Activated B cell treated with CpG ODN at 0.5 μM for 24 hours (primary cell): Measurements from ENCODE around the gene NCDN. TPM values are rescaled to one million over a fixed set of nuclear protein-coding genes. Genes with fewer than 3 reads are reported as not detected.

Experiments
- ATAC-seq: fragments of 200-7000 bp; cut with Tn5 transposase; one replicate; pipeline ENCODE4 v1.10.0; 2021; ENCODE audit warnings: low read depth, mild to moderate bottlenecking, moderate library complexity
- CTCF ChIA-PET: fragments of 350-600 bp; sonication (Branson Sonifier 250); formaldehyde crosslinking; loops from one replicate; lab custom pipeline; 2021; ENCODE audit warnings: antibody characterized with exemption; lab: Charles Lee
- POLR2A ChIA-PET: fragments of 350-600 bp; sonication (Branson Sonifier 250); formaldehyde crosslinking; loops from one replicate; lab custom pipeline; 2021; ENCODE audit warnings: antibody characterized with exemption; lab: Charles Lee
- DNase-seq: peaks from one replicate; pipeline ENCODE4 v3.0.0; 2022
- H3K27ac Mint-ChIP-seq: one replicate; pipeline ENCODE4 v1.8.0; 2020; ENCODE audit warnings: mixed read lengths
- H3K27me3 Mint-ChIP-seq: one replicate; pipeline ENCODE4 v1.8.0; 2021; ENCODE audit warnings: mixed read lengths
- H3K36me3 Mint-ChIP-seq: one replicate; pipeline ENCODE4 v1.8.0; 2021; ENCODE audit warnings: low read depth, mixed read lengths
- H3K4me1 Mint-ChIP-seq: one replicate; pipeline ENCODE4 v1.8.0; 2021; ENCODE audit warnings: mixed read lengths
- H3K4me3 Mint-ChIP-seq: one replicate; pipeline ENCODE4 v1.8.0; 2020; ENCODE audit warnings: mild to moderate bottlenecking, mixed read lengths
- H3K9me3 Mint-ChIP-seq: one replicate; pipeline ENCODE4 v1.8.0; 2020; ENCODE audit warnings: mixed read lengths
- intact Hi-C: fragments of 100-400 bp; cut with micrococcal nuclease; formaldehyde crosslinking; loops from one replicate; pipeline ENCODE4 v1.15.1; 2024
- total RNA-seq: library from RNA; stranded (reverse); gene quantifications from 2 replicates; pipeline ENCODE4 v1.2.3, GENCODE V29; 2022
- TF ChIP-seq, protein P1 (sequence below): fragments of 200-600 bp; IDR thresholded peaks from one replicate; pipeline ENCODE4 v1.8.0; 2022; ENCODE audit warnings: antibody characterized with exemption, mild to moderate bottlenecking

NCDN gene
- total RNA-seq, 1 donor from 2014 or later: 18.4 TPM

DNA sequence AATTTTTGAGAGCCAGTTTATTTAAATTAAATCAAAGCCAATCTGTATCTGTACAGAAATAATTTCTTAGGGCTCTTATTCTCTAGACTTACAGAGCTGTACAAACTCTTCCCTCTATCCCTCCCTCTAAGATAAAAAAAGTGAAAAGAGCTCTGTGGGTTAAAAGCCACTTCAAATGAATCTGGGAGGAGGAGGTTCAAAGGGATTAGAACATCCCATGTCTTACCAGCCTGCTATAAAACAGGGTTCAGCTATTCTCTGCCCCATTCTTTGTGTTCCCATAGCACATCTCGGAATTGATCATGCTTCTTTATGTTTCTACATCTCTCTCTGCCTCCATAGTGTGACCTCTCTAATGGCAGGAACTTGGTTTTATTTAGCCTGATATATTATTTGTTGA, 19.8 kb upstream of the NCDN start:
- intact Hi-C loops: loop anchor here (2.0 kb wide), 1 partner anchor 19 kb away; the partner anchor contains the start of genes KIAA0319L and NCDN
- ChIA-PET POLR2A (interaction anchor here (0.7 kb wide), 2 partner anchors 32 to 673 kb away, joined by 5 to 6 read pairs; no protein-coding TSS in a partner anchor), CTCF (no interaction called here)
- H3K4me3 Mint-ChIP-seq: no peak overlapping the region
- H3K4me1 Mint-ChIP-seq: peaks cover 34% of the 10 kb centered on the region
- no peak for DNase-seq
- H3K9me3 Mint-ChIP-seq: no peaks in the 10 kb centered on the region
- TF ChIP-seq, protein P1, sequence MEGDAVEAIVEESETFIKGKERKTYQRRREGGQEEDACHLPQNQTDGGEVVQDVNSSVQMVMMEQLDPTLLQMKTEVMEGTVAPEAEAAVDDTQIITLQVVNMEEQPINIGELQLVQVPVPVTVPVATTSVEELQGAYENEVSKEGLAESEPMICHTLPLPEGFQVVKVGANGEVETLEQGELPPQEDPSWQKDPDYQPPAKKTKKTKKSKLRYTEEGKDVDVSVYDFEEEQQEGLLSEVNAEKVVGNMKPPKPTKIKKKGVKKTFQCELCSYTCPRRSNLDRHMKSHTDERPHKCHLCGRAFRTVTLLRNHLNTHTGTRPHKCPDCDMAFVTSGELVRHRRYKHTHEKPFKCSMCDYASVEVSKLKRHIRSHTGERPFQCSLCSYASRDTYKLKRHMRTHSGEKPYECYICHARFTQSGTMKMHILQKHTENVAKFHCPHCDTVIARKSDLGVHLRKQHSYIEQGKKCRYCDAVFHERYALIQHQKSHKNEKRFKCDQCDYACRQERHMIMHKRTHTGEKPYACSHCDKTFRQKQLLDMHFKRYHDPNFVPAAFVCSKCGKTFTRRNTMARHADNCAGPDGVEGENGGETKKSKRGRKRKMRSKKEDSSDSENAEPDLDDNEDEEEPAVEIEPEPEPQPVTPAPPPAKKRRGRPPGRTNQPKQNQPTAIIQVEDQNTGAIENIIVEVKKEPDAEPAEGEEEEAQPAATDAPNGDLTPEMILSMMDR: no peak
- no peaks in the 10 kb centered on the region for H3K27me3 Mint-ChIP-seq
- ATAC-seq: no peak
- no peak overlapping the region for H3K27ac Mint-ChIP-seq
- peaks cover 42% of the 10 kb centered on the region for H3K36me3 Mint-ChIP-seq

DNA sequence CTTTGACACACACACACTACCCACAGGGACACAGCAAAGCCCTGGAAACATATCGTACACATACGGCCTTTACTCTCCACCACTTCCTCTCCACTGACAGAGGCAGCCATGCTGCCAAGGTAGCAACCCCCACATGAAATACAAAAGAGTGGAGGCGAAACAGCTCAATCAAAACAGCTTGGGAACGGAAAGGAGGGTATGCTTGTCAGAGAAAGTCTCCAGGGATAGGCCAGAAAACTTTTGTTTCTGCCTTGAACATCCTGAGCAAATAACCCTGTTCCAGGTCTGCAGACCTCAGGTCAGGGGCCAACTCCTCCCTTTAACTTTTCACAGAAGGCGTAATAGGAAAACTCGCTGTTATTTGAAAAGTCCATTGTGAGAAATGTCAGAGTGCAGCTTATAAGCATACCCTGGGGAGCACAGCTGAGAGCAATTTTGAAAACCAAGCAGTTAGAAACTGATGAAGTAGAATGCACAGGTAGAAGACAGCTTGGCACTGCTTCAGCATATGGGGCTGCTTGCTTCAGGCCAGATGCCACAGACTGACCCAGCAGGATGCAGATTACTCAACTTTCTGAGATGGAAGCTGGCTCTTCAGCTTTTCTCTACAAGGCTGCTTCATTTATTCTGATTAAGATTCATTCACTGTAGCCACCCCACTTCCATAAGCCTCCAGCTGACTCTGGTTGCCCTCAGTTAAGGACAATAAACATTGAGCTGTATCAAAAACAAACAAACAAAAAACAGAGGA, 18.4 kb upstream of the NCDN start:
- peaks cover 38% of the 10 kb centered on the region for H3K4me1 Mint-ChIP-seq
- peak overlapping the region; percentile 81 for H3K27ac Mint-ChIP-seq
- no peaks in the 10 kb centered on the region for H3K27me3 Mint-ChIP-seq
- ChIA-PET POLR2A (interaction anchor here (0.6 to 1.9 kb wide), 3 partner anchors 18 to 1940 kb away, joined by 3 to 8 read pairs (median 5); partner anchors contain the start of genes KIAA0319L, NCDN and SFPQ), CTCF (interaction anchor here (0.9 kb wide), 1 partner anchor 88 kb away, joined by 3 read pairs; no protein-coding TSS in a partner anchor)
- TF ChIP-seq, protein P1: no peak
- H3K9me3 Mint-ChIP-seq: no peaks in the 10 kb centered on the region
- peak overlapping the region; percentile 28 for H3K4me3 Mint-ChIP-seq
- peak; percentile 49 for ATAC-seq
- H3K36me3 Mint-ChIP-seq: peaks cover 48% of the 10 kb centered on the region
- intact Hi-C loops: loop anchor here (2.0 kb wide), 1 partner anchor 18 kb away; the partner anchor contains the start of genes KIAA0319L and NCDN
- no peak for DNase-seq

DNA sequence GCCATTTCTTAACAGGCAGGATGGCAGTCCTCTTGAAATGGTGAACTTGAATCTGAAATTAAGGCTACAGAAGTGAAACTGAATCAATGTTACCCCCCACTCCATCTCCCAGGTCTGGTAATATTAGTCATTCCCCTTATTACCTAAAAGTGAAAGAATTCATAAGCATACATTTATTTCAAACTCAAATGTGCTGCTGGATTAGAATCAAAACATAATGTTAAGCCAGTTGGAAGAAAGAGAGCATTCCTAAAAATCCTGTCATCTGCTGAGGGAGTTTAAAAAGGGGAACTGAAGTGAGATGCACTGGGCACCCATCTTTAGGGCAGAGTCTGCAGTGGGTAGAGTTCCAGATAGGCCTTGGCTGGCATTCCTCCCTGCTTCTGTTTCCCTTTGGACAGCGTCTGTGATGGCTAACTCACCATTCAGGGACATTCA, 17.8 kb upstream of the NCDN start:
- H3K27me3 Mint-ChIP-seq: no peaks in the 10 kb centered on the region
- no peaks in the 10 kb centered on the region for H3K9me3 Mint-ChIP-seq
- DNase-seq (no peak), ATAC-seq (peak; percentile 58)
- peak overlapping the region; percentile 15 for H3K4me3 Mint-ChIP-seq
- POLR2A ChIA-PET: interaction anchor here (0.6 to 1.9 kb wide), 3 partner anchors 17 to 1939 kb away, joined by 3 to 8 read pairs (median 5); partner anchors contain the start of genes KIAA0319L, NCDN and SFPQ
- CTCF ChIA-PET: interaction anchor here (0.9 kb wide), 1 partner anchor 89 kb away, joined by 3 read pairs; no protein-coding TSS in a partner anchor
- TF ChIP-seq, protein P1: no peak
- intact Hi-C loops: loop anchor here (2.0 kb wide), 1 partner anchor 17 kb away; the partner anchor contains the start of genes KIAA0319L and NCDN
- H3K36me3 Mint-ChIP-seq: peaks cover 52% of the 10 kb centered on the region
- peak overlapping the region; percentile 81 for H3K27ac Mint-ChIP-seq
- peaks cover 39% of the 10 kb centered on the region for H3K4me1 Mint-ChIP-seq

DNA sequence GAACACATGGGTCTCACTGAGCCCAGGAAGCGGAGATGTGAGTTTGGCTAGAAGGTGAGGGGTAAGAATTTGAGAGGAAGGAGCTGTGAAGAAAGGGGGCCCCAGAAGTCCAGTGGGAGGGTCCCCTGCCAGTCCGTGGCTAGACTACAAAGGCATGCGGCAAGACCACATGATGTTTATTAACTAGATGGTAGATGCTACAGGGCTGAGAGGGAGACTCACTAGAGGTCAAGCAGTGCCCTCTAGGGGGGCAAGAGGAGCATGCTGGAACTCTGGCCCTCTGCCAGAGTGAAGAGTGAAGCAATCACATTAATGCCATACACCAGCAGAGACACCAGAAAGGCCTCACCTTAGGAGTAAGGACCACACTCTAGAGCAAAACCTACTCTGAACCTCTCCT, 12.6 kb upstream of the NCDN start:
- intact Hi-C loops: loop anchor here (1.0 to 5.0 kb wide), 2 partner anchors 94 to 343 kb away; no protein-coding TSS in a partner anchor
- TF ChIP-seq, protein P1: no peak
- Mint-ChIP-seq H3K4me3 (no peak overlapping the region), H3K27me3 (no peaks in the 10 kb centered on the region), H3K9me3 (no peaks in the 10 kb centered on the region), H3K36me3 (peaks cover 69% of the 10 kb centered on the region), H3K4me1 (peaks cover 26% of the 10 kb centered on the region), H3K27ac (no peak overlapping the region)
- ATAC-seq (no peak), DNase-seq (no peak)
- CTCF ChIA-PET: interaction anchor here (1.8 to 2.4 kb wide), 2 partner anchors 91 to 94 kb away, joined by 5 to 7 read pairs; no protein-coding TSS in a partner anchor
- POLR2A ChIA-PET: no interaction called here

DNA sequence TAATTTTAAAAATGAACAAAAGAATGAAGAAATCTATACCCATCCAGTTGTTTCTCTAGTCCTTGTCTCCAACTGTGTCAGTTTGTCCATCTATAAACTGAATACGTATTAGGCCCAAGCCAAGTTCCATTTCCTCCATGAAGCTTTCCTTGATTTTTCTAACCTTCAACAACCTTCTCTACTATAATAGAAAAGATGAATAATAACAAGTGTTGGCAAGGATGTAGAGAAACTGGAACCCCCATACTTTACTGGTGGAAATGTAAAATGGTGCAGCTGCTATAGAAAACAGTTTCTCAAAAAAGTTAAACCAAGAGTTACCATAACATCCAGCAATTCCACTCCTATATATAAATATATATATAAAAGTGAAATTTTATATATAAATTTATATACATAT, 11.0 kb upstream of the NCDN start:
- ChIA-PET POLR2A (no interaction called here), CTCF (interaction anchor here (2.4 kb wide), 1 partner anchor 96 kb away, joined by 7 read pairs; no protein-coding TSS in a partner anchor)
- Mint-ChIP-seq H3K9me3 (no peaks in the 10 kb centered on the region), H3K27ac (no peak overlapping the region), H3K4me1 (peaks cover 18% of the 10 kb centered on the region), H3K4me3 (no peak overlapping the region), H3K36me3 (peaks cover 65% of the 10 kb centered on the region), H3K27me3 (no peaks in the 10 kb centered on the region)
- intact Hi-C loops: loop anchor here (5.0 kb wide), 1 partner anchor 344 kb away; no protein-coding TSS in a partner anchor
- TF ChIP-seq, protein P1: no peak
- DNase-seq (no peak), ATAC-seq (no peak)
